Stimulated activated CD4-positive, alpha-beta T cell treated with anti-CD3 and anti-CD28 coated beads, Interleukin-15, amount 100 ng/mL, for 48 hours (primary cell): ENCODE measurements around the gene DPEP1.

Experiments
- DNase-seq, 2 donors: peaks; one replicate each; pipeline ENCODE4 v3.0.0-alpha.2; 2020; ENCODE audit warnings: low read depth in 2 of 2

DPEP1 gene

GRCh38 chr16:89598199-89598598, 15.2 kb upstream of the DPEP1 start:
- DNase-seq, result no peak

GRCh38 chr16:89599451-89599858, 14.0 kb upstream of the DPEP1 start:
- DNase-seq, result peak in 1 of 2 donors; percentile 28

GRCh38 chr16:89599902-89600301, 13.5 kb upstream of the DPEP1 start:
- DNase-seq, result no peak

- DNase-seq, result no peak
Observed at GRCh38 chr16:89600427-89600826, 13.0 kb upstream of the DPEP1 start.

- DNase-seq, result no peak
Observed at GRCh38 chr16:89600956-89601355, 12.5 kb upstream of the DPEP1 start.

- no peak for DNase-seq
Observed at GRCh38 chr16:89601906-89602272, 11.6 kb upstream of the DPEP1 start.

- DNase-seq, result peak; percentile 40 to 68
Observed at GRCh38 chr16:89602273-89602951, 11.0 kb upstream of the DPEP1 start.

GRCh38 chr16:89602952-89603590, 10.4 kb upstream of the DPEP1 start:
- no peak for DNase-seq

GRCh38 chr16:89604764-89605163, 8.7 kb upstream of the DPEP1 start:
- no peak for DNase-seq

- DNase-seq, result no peak
Observed at GRCh38 chr16:89605186-89605970, 8.1 kb upstream of the DPEP1 start.

GRCh38 chr16:89606006-89606405, 7.4 kb upstream of the DPEP1 start:
- DNase-seq, result no peak

GRCh38 chr16:89607453-89607852, 6.0 kb upstream of the DPEP1 start:
- DNase-seq, result no peak

- DNase-seq, result no peak
Observed at GRCh38 chr16:89607937-89608740, 5.3 kb upstream of the DPEP1 start.

GRCh38 chr16:89610108-89610453, 3.4 kb upstream of the DPEP1 start:
- no peak for DNase-seq

- no peak for DNase-seq
Observed at GRCh38 chr16:89612415-89613166, 851 bp upstream of the DPEP1 start.

- no peak for DNase-seq
Observed at GRCh38 chr16:89613954-89614459, 565 bp downstream of the DPEP1 start.

- no peak for DNase-seq
Observed at GRCh38 chr16:89615176-89615575, 1.7 kb downstream of the DPEP1 start.

GRCh38 chr16:89615596-89616090, 2.2 kb downstream of the DPEP1 start:
- DNase-seq, result peak in 1 of 2 donors; percentile 28

- DNase-seq, result no peak
Observed at GRCh38 chr16:89616623-89617022, 3.2 kb downstream of the DPEP1 start.

GRCh38 chr16:89617036-89617435, 3.6 kb downstream of the DPEP1 start:
- no peak for DNase-seq
